GM21576 (cell line): Measurements from ENCODE around the gene GRIA1.
"Not testable (repeated sequence)": the region's sequence is repeated elsewhere in the genome, so short reads cannot be mapped to it uniquely, and the experiment has no call there.

ENCODE experiments used
- ATAC-seq: cut with Tn5 transposase; IDR thresholded peaks from one replicate; pipeline ENCODE4 v1.9.1; 2021; ENCODE audit warnings: mild to moderate bottlenecking, moderate library complexity; ENCODE audit not compliant: unreplicated experiment

GRIA1 gene

DNA sequence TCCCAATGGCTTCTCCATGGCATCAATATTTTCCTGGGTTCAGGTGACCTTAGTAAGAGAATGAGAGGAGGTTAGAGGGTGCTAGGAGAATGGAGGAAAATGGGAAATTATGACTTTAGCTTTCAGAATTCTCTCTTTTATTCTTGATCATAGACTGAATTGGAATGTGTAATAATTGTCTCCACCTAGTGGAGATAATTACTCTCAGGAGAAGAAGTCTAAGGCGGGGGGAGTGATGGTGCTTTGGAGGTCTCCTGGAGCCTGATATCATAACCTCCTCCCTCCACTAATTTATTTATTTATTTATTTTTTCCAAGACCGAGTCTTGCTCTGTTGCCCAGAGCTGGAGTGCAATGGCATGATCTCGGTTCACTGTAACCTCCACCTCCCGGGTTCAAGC is 221.3 kb downstream of the GRIA1 start:
- ATAC-seq: no peak

DNA sequence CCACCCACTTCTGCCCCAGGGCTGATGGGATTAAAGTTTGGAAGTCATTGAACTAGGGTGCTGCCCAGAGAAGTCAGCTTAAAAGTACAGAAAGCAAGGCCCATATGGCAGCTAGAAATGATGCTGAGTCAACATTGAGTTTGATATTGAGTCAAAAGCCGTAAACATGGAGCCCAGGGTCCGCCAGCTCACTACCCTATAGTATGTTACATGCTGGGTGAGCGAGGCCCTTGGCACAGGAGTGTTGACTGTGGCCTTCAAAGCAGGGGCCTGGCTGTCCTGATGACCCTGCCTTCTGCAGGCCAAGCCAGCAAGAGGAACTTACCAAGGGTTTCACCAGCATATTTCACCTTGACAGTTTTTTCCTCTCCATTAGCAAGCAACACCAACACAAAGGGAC is 222.5 kb downstream of the GRIA1 start:
- no peak for ATAC-seq

DNA sequence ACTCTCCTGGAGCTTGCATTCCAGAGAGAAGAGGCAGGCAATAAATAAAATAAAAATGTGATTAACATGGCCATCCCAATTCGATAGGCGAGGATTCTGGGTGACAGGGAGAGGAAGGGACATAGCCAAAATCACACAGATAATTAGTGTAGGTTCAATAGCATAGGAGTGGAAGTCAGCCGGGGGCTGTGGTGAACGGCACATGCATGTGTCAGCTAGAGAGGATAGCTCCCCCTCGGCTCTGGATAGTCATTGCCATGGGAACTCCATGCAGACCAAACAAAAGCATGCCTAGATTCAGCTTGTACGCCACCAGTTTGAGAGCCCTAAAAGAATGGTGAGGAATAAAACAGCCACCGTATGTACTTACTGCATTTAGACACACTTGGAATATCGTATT is 223.5 kb downstream of the GRIA1 start:
- ATAC-seq: no peak

DNA sequence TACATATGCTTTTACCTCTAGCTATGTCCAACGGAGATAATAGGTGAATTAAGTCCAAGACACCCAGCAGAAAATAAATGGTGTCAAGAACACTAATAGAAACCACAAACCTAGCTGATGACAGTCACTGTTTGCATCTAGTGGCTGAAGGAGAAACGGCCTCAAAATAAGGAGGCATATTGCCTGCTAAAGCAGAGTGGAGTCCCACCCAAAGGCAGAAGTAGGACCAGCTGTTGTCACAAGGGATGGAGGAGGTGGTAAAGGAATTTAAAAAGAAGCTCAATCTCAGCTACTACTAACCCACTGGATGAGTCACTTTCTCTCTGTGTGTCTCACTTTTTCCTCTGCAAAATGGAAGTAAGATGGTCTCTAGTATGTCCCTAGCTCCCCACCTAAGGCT is 224.3 kb downstream of the GRIA1 start:
- ATAC-seq: no peak

DNA sequence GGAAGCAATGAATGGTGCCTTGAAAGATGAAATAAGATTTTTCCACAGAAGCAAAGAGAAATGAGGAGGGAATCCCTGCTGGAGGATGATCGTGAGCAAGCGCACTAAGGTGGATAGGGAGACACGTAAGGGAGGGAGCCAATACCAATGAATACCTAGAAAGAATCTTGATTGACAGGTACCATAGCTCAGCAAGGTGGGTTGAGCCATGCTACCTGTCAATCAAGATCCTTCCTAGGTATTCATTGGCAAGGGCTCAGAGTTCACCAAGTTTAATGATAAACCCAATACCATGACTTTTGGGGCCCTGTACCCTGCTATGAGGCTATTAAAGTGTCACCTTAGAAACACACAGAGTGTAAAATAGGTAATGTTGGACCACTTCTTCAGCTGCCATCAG is 226.8 kb downstream of the GRIA1 start:
- no peak for ATAC-seq

DNA sequence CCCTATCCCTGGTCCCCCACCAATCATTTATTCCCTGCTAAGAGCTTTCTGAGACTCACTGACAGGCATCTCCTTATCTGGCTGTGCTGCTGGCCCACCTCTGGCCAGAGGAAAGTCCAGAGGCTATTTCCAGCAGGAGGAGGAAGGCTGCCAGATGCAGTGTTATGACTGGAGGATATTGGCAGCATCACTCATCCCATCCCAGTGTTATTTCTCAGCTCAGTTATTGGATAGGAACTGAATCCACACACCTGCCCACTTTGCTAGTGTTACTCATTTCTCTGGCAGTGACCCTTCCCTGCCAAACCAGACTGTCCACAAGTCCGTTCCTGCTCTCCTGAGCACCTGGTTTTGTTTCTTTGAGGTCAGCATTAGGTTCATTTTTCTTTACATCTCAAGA is 228.2 kb downstream of the GRIA1 start:
- ATAC-seq: no peak

DNA sequence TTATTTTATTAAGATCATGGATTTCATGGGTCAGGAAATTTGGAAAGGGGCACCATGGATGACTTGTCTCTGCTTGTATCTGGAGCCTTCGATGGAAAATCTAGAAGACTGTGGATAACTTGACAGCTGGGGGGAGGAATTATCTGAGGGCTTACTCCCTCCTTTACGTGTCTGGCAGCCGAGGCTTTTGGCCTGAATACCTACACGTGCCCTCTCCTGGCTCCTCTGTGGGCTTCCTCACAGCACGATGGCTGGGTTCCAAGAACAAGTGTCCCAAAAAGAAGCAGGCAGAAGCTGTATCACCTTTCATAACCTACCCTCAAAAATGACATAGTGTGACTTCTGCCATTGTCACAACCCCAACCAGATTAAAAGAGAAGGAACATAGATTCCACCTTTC is 228.9 kb downstream of the GRIA1 start:
- no peak for ATAC-seq

DNA sequence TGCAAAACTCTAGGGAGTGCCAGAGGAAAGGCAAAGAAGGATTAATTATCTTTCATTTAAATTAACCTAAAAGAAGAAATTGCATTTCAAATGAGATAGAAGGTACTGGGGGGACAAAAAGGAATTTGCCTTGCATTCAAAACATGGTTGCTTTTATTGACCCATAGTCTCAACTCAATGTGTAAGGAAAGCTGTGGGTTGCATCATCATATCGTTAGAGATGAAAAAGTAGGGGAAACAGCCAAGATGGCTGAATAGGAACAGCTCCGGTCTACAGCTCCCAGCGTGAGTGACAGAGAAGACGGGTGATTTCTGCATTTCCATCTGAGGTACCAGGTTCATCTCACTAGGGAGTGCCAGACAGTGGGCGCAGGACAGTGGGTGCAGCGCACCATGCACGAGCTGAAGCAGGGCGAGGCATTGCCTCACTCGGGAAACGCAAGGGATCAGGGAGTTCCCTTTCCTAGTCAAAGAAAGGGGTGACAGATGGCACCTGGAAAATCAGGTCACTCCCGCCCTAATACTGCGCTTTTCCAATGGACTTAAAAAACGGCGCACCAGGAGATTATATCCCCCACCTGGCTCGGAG is 232.6 kb downstream of the GRIA1 start:
- ATAC-seq: not testable (repeated sequence)

DNA sequence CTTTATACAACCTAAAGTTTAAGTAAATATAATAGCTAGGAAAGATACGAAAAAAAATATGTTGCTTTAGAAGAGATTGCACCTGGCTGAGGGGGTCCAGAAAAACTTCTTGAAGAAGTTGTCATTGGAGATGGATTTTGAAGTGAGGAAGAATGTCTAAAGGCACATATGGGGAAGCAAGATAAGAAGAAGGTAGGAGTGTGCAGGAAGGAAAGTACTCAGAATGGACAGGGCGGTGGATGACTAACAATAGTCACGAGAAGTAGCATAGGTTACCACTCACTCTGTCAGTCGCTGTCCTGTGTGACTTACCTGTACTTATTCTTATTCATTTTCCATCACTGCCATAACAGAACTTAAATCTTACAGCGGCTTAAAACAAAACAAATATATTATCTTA is 251.6 kb downstream of the GRIA1 start:
- ATAC-seq: no peak

DNA sequence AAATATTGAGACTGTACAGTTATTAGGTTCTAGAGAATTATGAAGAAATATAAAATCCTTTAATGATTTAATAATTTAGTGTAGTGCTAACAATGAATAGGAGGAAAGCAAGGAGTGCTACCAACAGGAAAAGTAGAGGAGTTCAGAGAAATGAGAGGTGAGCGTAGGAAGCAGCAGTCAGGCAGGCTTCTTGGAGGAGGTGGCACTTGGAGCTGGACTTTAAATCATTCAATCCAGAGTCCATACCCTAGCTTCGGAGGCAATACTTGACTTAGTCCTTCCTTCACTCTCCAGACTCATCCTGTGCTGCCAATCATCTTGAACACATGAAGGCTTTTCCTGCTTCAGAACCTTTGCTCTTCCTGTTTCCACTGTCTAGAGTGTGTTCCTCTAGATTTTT is 254.3 kb downstream of the GRIA1 start:
- no peak for ATAC-seq

DNA sequence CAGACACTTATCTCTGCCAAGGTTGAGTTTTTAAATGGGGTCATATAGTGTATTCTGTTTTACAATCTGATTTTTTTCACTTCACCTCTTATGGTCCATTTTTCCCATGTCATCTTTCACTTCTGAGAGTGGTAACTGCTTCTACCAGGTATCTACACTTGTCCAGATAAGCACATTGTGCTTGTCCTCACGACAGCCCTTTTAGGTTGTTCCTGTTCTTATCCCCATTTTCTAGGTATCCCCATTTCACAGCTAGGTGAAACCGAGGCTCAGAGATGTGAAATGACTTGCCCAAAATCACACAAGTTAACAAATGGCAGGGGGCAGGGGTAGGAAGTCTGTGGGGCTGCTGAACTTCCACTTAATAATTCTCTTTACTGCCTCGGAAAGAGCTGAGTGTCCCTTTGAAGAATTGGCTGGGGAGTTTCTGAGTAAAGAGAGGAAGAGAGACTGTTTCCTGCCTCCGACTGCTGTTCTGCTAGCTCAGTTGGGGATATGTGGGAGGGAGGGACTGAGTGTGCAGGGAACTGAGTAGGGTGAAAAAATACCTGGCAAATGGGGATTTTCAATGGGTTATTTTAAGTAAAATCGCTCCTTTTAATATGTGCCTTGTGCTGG is 255.4 kb downstream of the GRIA1 start:
- no peak for ATAC-seq

DNA sequence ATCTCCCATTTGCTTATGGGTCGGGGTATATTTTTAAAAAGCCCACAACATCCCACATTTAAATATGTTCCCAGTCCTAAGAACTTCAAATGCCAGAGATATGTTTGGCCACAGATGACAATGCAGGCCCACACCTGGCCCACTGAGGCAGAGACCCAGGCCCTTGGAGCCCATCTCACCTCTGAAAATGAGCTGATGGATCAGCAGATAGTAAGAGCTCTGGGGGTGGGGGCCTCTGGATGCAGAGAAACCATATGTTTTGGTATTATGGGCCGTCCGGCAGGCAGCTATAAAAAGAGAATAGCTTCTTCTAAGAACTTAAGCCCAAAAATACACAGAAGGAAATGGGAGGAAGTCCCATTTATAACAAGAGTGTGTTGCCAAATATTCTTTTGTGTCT is 256.0 kb downstream of the GRIA1 start:
- ATAC-seq: no peak

DNA sequence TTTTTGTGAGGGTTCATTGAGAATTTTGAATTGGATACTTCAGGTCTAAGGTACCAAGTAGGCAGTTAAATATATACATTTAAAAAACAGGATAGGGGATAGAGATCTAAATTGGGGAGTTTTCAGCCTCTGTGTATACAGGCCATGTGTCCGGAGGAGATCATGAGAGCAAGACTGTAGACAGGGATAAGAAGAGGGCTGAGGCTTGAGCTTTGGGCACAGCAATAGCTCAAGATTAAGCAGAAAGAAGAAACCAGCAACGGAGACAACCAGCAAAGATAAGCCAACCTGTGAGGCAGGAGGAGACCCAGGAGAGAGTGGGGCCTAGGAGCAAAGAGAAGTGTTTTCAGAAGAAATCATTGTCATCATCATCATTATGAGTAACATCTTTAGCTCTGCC is 258.4 kb downstream of the GRIA1 start:
- ATAC-seq: no peak

DNA sequence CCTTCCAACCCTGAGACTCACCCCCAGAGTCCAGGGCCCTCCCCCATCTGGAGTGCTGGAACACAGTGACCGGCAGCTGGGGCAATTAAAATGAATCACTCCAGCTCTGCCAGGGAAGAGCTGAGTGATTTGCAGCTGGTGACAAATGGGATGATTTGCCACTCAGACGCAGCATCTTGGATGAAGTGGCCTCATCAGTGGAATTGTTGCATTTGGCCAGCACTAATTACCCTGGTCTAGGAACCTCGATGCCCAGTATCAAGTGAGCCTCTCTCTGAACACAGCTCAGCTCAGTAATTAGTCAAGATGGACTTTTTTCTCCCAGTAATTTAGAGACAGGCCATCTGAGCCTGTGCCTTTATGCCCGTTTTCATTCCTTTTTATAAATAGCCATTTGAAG is 259.5 kb downstream of the GRIA1 start:
- no peak for ATAC-seq

DNA sequence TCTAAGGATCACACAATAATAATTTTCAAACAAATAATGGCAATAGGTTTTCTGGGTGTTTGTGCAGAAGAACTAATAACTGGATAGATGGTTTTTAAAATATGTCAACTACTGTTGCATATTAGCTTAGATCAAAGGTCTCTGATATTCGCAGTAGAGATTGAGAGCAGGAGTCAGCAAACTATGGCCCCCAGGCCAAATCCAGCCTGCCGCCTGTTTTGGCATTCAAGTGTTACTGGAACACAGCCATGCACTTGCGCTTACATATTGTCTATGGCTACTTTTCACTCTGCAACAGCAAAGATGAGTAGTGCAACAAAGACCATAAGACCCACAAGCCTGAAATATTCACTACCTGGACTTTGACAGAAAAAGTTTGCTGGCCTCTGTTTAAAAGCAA is 260.8 kb downstream of the GRIA1 start:
- ATAC-seq: no peak

DNA sequence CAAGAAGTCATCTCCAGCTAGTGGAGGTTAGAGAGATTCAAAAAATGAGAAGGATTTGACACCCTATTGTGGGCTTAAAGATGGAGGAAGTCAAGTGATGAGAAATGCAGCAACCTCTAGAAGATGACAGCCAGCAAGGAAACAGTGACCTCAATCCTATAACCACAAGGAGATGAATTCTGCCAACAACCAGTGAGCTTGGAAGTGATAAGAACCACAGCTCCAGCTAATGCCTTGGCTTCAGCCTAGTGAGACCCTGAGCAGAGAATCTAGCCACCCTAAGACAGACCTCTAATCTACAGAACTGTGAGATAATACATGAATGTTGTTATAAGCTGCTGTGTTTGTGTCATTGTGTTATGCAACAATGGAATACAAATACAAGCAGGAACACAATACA is 262.4 kb downstream of the GRIA1 start:
- ATAC-seq: no peak

DNA sequence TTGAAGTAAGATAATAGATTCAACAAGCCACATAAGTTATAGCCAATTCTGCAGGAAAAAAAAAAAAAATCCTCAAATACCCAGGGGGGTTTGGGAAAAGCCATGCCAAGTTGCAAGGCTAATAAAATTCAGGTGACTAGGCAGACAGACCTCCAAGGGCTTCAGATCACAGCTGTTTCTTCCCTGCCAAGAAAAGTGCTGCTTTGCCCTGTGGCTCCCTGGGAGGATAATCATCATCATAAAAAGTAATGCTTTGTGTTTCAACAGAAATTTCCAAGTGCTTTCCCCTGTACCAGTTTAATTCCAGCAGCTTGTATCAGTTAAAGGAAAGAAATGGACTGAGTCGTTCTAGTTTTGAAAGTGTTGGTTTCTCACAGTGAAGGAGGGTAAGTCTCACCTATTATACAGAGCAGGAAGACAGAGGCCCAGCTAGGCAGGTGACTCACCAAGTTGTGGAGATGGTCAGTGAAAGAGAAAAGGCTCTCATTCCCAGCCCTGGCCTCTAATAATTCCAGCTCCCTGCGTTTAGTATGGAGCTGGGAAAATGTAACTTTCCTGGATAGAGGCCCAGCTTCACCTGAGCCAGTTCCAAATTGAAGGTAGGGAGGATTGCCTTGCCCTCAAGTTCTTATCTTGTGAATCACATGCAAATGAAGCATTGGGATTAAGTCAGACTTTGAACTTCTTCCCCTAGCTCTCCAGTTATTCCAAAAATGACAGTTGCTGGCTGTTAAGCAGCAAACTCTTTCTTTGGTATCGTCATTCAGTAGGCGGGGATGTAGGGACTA is 263.4 kb downstream of the GRIA1 start:
- no peak for ATAC-seq

DNA sequence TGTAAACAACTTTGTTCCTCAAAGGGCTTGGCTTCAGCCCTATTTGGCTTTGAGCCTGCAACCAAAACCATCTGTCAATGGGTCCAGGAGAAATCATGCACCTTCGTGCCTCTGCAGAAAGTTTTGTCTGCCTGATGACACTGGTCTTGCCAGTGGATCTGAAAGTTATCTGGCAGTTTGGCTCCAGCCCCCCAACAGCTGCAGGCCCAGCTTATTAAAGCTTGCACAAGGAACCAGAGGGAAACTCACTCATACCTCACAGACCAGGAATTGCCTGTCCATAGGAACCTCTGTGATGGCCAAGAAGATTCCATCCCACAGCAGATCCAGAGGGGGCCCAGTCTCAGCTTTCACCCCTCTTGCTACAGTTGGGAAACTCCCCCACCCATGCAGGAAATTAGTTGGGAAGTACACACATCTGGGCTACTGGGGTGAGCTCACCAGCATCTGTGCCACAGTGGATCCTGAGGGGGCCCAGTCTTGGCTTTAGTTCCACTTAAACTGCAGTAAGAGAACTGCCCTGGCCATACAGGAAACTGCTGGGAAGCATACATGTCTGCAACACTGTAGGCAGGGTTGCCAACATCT is 265.5 kb downstream of the GRIA1 start:
- no peak for ATAC-seq

DNA sequence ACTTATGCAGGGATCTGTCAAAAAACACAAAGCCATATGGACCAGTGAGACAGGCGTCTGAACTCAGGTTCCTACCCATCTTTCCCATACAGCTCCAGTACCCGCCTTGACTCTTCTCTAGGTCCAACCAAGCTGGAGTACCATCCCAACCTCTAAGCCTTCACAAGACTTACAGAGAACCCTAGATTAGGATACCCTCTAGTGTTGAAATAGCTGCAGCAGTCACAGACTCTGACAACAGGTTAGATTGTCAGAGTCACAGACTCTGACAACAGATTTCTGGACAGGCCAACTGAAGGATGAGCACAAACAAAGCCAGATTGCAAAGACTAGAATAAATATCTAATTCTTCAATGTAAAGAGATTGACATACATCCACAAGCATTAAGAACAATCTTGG is 266.1 kb downstream of the GRIA1 start:
- ATAC-seq: no peak

DNA sequence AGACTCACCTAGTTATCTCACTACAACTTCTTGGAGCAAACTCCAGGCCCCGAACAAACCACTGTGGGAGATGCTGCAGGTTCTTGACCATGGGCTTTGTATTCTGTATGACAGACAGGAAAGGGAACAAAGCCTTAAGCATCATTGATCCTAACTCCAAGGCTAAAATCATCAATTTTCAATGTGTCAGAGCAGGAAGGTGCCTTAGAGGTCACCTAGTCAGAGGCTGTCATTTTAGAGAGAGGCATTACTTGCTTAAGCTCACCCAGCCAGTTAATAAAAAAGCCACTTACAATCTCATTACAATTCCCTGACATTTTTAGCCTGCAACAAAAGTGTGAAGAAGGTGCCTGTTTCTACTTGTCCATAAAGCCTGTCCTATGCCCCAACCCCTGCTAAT is 275.5 kb downstream of the GRIA1 start:
- ATAC-seq: no peak

DNA sequence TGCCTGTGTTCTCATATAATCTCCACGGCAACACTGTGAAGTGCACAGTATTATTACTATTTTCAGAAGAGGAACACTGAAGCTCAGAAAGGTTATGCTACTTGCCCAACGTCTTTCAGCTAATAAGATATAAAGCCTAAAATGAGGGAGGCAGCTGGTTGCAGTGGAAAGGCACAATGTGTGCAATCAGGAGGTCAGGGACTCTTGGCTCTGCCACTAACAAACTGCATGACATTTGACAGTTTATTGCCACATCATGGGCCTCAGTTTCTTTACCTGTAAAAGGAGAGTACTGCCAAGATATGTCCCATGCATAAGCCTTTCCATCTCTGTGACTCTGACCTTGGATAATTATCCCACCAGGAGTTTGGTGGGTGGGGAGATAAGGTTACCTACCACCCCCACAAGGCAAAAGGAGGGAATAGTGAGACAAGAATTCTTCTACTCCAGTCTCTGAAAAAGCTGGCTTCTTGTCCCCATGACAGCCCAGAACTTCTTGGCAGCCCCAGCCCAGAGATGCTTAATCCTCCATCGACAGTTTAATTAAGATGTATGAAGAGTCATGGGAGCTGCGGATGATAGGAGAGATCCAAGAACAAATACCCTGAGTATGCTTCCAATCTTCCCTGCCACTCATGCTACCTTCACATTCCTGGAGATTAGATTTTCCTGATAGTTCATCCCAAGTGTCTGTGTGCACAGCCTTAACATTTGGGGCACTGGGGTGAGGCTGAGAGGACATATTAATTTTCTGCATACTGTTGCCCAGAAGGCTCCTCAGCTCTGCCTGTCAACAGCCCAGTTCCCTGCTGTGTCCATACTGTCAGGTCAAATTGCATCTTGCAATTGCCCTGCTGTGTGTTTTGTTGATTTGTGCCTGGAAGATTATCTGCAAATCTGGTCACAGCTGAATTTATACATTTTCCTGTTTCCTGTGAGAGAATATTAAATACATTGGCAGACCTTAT is 277.0 kb downstream of the GRIA1 start:
- ATAC-seq: no peak
